Heart left ventricle (tissue), 16 donors: Measurements from ENCODE around the gene TAF9. TPM values are rescaled to one million over a fixed set of nuclear protein-coding genes. Genes with fewer than 3 reads are reported as not detected.

Source experiments
- ATAC-seq, 4 donors: fragments of 200-7000 bp; cut with Tn5 transposase; one replicate each; pipeline ENCODE4 v1.9.1; 2020 to 2022; ENCODE audit warnings: moderate library complexity in 4 of 4, mild to moderate bottlenecking in 3 of 4, moderate number of reproducible peaks in 1 of 4
- DNase-seq, 5 donors: peaks; one replicate each; pipeline ENCODE4 v3.0.0-alpha.2; 2020
- H3K27ac ChIP-seq, 12 donors: fragments of 200-600 bp; sonication (generic) in 4 of 12; one replicate each; pipeline versions ENCODE4 v1.5.0 to v1.8.0; 2016 to 2022; ENCODE audit warnings: mild to moderate bottlenecking in 2 of 12
- H3K27me3 ChIP-seq, 9 donors: fragments of 200-600 bp; sonication (generic) in 2 of 9; one replicate each; pipeline versions ENCODE4 v1.5.1 to v1.8.0; 2016 to 2022; ENCODE audit warnings: mild to moderate bottlenecking in 3 of 9
- H3K36me3 ChIP-seq, 9 donors: fragments of 200-600 bp; sonication (generic) in 2 of 9; one replicate each; pipeline versions ENCODE4 v1.5.0 to v1.8.0; 2018 to 2022; ENCODE audit warnings: mild to moderate bottlenecking in 2 of 9
- H3K4me1 ChIP-seq, 12 donors: fragments of 200-600 bp; sonication (generic) in 4 of 12; one replicate each; pipeline versions ENCODE4 v1.5.0 to v1.8.0; 2016 to 2022; ENCODE audit warnings: mild to moderate bottlenecking in 3 of 12
- H3K4me3 ChIP-seq, 12 donors: fragments of 200-600 bp; sonication (generic) in 4 of 12; one replicate each; pipeline versions ENCODE4 v1.5.0 to v1.8.0; 2017 to 2022; ENCODE audit warnings: mild to moderate bottlenecking in 9 of 12, moderate library complexity in 4 of 12
- H3K9me3 ChIP-seq, 12 donors: fragments of 200-600 bp; sonication (generic) in 4 of 12; one replicate each; pipeline versions ENCODE4 v1.5.0 to v1.8.0; 2016 to 2022; ENCODE audit warnings: mild to moderate bottlenecking in 1 of 12
- POLR2A ChIP-seq, 2 donors: fragments of 450-650 bp; IDR thresholded peaks; one replicate each; pipeline ENCODE4 v1.6.1; 2017; ENCODE audit warnings: antibody characterized with exemption in 2 of 2, mild to moderate bottlenecking in 2 of 2, moderate library complexity in 2 of 2
- WGBS, 4 donors: extraction: QIAGEN DNeasy Blood & Tissue Kit in 2 of 4; methylation state at CpG; one replicate each; pipeline versions ENCODE4 v1.1.5 to v1.1.7; 2013 to 2018; 5-methylcytosine and 5-hydroxymethylcytosine counted together
- intact Hi-C, 10 donors: fragments of 100-400 bp; cut with DNase I; formaldehyde crosslinking; loops; one replicate each; pipeline versions ENCODE4 v1.11.1 to v1.14.2; 2022
- long read RNA-seq, 3 donors: library from polyadenylated mRNA; unstranded; transcript quantifications; one replicate each; pipeline ENCODE4 v2.0.0, GENCODE V29; 2020 to 2021
- polyA plus RNA-seq, 2 donors: library from polyadenylated mRNA; stranded (reverse); fragments of 200-250 nt; gene quantifications; one replicate each; pipeline ENCODE4 v1.2.3, GENCODE V29; 2013
- total RNA-seq, 9 donors: library from RNA; depleted of rRNA in 2 of 9; stranded (reverse); fragments of >200 nt in 2 of 9; fragmentation: NEBNext Ultra II Directional in 3 of 9; extraction: Animal tissue kit (Norgen Biotek cat#: 25700) in 3 of 9; gene quantifications; one replicate each; pipeline versions ENCODE4 v1.1.0 to v1.2.4, GENCODE V29; 2016 to 2023
- TF ChIP-seq, protein P1 (sequence below), 12 donors: fragments of 200-600 bp; sonication (generic) in 4 of 12; IDR thresholded peaks; one replicate each; pipeline versions ENCODE4 v1.5.0 to v1.8.0; 2018 to 2022; ENCODE audit warnings: antibody characterized with exemption in 12 of 12, mild to moderate bottlenecking in 5 of 12
- donor health status: ischemic (EF 13 %, LVEDD 7.1; RV severe dilation, severe dysfunction).
- donor health status: healthy with polysubstance abuse.
- donor health status: DM: no; HTN: yes; CAD: no.
- donor health status: DM: no; HTN: no; CAD: no.
- donor health status: ischemic (EF 25% LVEDD 6.9; RV normal size, moderate dysfunction).
- donor health status: ischemic (EF 25% LVEDD 5.7; RV mildly dilated, moderate dysfunction).
- donor health status: healthy.
- donor health status: DM: yes; HTN: yes; CAD: no.
- donor health status: ischemic (EF 35%, LVEDD 5.7; RV mildly dilated, moderate dysfunction).
- donor health status: nonischemic (EF 11% LVEDD 7.7; RV severe dilation, severe dysfunction).
- donor health status: DM: yes; HTN: yes; CAD: no.
- donor health status: PGD.
- donor health status: ischemic (EF 29% LVEDD 5.4; RV normal size, mild dysfunction).
- donor health status: nonischemic (EF 23%, LVEDD 6.1; RV moderate dilation, normal function).

TAF9 gene, protein sequence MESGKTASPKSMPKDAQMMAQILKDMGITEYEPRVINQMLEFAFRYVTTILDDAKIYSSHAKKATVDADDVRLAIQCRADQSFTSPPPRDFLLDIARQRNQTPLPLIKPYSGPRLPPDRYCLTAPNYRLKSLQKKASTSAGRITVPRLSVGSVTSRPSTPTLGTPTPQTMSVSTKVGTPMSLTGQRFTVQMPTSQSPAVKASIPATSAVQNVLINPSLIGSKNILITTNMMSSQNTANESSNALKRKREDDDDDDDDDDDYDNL
- total RNA-seq = 10 to 100 TPM; 37.8 to 51.9 (median 48.0) TPM
- 10 to 100 TPM; 56.8 to 75.0 TPM for polyA plus RNA-seq
- long read RNA-seq, donor 1, transcript TAF9-201 (3 exons, 1,283 nt) = major isoform, 45 of 51 reads
- long read RNA-seq, donor 1, partial matches to known transcripts = 1 of 51 reads
- long read RNA-seq, donor 1, other reads (novel, unspliced or antisense) = 1 of 51 reads
- long read RNA-seq, donor 2, transcript TAF9-205 (2 exons, 1,331 nt) = minor isoform, 12 of 123 reads
- long read RNA-seq, donor 2, transcript TAF9-201 (3 exons, 1,283 nt) = major isoform, 106 of 123 reads
- long read RNA-seq, donor 2, partial matches to known transcripts = 2 of 123 reads
- long read RNA-seq, donor 2, other reads (novel, unspliced or antisense) = 1 of 123 reads
- long read RNA-seq, donor 3, transcript TAF9-201 (3 exons, 1,283 nt) = major isoform, 31 of 35 reads
- long read RNA-seq, donor 3, partial matches to known transcripts = 0 of 35 reads
- long read RNA-seq, donor 3, other reads (novel, unspliced or antisense) = 0 of 35 reads

- H3K36me3 ChIP-seq = peaks cover 0 to 43% (median 28%) of the 10 kb centered on the region in 9 donors
- DNase-seq (peak; percentile 92 to 96 (median 95)), ATAC-seq (peak; percentile 97 to 99 (median 98))
- H3K4me3 ChIP-seq = peak within 1 kb of the TSS; percentile 54 to 94 (median 80)
- H3K27me3 ChIP-seq = no peaks in the 10 kb centered on the region
- H3K4me1 ChIP-seq = peaks cover 4 to 44% (median 25%) of the 10 kb centered on the region in 12 donors
- TF ChIP-seq, protein P1, sequence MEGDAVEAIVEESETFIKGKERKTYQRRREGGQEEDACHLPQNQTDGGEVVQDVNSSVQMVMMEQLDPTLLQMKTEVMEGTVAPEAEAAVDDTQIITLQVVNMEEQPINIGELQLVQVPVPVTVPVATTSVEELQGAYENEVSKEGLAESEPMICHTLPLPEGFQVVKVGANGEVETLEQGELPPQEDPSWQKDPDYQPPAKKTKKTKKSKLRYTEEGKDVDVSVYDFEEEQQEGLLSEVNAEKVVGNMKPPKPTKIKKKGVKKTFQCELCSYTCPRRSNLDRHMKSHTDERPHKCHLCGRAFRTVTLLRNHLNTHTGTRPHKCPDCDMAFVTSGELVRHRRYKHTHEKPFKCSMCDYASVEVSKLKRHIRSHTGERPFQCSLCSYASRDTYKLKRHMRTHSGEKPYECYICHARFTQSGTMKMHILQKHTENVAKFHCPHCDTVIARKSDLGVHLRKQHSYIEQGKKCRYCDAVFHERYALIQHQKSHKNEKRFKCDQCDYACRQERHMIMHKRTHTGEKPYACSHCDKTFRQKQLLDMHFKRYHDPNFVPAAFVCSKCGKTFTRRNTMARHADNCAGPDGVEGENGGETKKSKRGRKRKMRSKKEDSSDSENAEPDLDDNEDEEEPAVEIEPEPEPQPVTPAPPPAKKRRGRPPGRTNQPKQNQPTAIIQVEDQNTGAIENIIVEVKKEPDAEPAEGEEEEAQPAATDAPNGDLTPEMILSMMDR (IDR thresholded peaks at IDR 0.05) = peak in 1 of 12 donors; percentile 10
- TF ChIP-seq POLR2A (IDR thresholded peaks at IDR 0.05) = peak in 1 of 2 donors; percentile 66
- intact Hi-C loops = loop anchor here in 6 of 10 donors (10.0 kb wide), 4 partner anchors 55 to 325 kb away; partner anchors contain the start of genes SLC30A5 (in 5 of the 6) and CDK7 (in 1 of the 6)
- peak within 1 kb of the TSS; percentile 93 to 99 (median 98) for H3K27ac ChIP-seq
- 0 to 1% (median 0%) methylated on average over 50 to 66 of the region's 66 CpGs for WGBS, 4 donors
- no peaks in the 10 kb centered on the region for H3K9me3 ChIP-seq
Observed at GRCh38 chr5:69369340-69370121, at the start of gene TAF9, which contains the start of the genes AK6 and RAD17. Gene TAF9 (minus strand): TSS chr5:69369520. CDS start chr5:69365737, 3,783 bp downstream. Gene AK6 (minus strand): TSS chr5:69369520. CDS start chr5:69369490, 30 bp downstream. Gene RAD17 (plus strand): TSS chr5:69369818. CDS start chr5:69372209, 2,391 bp downstream.

DNA sequence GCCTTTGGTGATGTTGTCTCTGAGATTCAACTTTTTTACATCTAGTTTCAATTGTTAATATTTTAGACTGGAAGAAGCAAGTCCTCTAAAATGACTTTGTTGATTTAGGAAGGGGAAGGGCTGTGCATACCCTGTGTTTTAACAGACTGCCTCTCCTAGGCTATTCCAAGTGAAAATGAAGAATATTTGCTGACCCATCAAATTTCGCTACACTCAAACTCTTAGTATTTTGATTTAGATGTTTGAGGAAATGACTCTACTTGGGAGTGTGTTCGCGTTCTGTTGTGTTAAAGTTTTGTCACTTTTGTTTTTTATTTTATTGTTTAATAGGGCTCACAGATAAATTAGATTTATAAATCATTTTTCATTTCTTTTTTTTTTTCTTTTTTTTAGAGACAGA is 49.2 kb upstream of the TAF9 start:
- Histone ChIP-seq H3K4me1 (peaks cover 0 to 10% (median 0%) of the 10 kb centered on the region in 12 donors), H3K4me3 (no peak overlapping the region), H3K9me3 (no peaks in the 10 kb centered on the region), H3K27ac (no peak overlapping the region), H3K27me3 (peaks cover 0 to 8% (median 0%) of the 10 kb centered on the region in 9 donors), H3K36me3 (peaks cover 0 to 15% (median 7%) of the 10 kb centered on the region in 9 donors)
- ATAC-seq (no peak), DNase-seq (no peak)
- 91 to 96% (median 95%) methylated on average over 3 of the region's 3 CpGs for WGBS, 4 donors
- intact Hi-C loops = no loop called here
- TF ChIP-seq, protein P1 (IDR thresholded peaks at IDR 0.05) = no peak
- no peak for TF ChIP-seq POLR2A (IDR thresholded peaks at IDR 0.05)

GRCh38 chr5:69416699-69417098 is 47.4 kb upstream of the TAF9 start:
- DNase-seq = no peak
- H3K27ac ChIP-seq = no peak overlapping the region
- H3K27me3 ChIP-seq = peaks cover 0 to 8% (median 0%) of the 10 kb centered on the region in 9 donors
- intact Hi-C loops = no loop called here
- H3K4me1 ChIP-seq = peaks cover 0 to 10% (median 0%) of the 10 kb centered on the region in 12 donors
- peaks cover 0 to 30% (median 11%) of the 10 kb centered on the region in 9 donors for H3K36me3 ChIP-seq
- TF ChIP-seq, protein P1 (IDR thresholded peaks at IDR 0.05) = no peak
- TF ChIP-seq POLR2A (IDR thresholded peaks at IDR 0.05) = no peak
- ATAC-seq = no peak
- no peak overlapping the region for H3K4me3 ChIP-seq
- H3K9me3 ChIP-seq = no peaks in the 10 kb centered on the region
